Liver (tissue), 9 donors: ENCODE measurements around the gene ABCC3. TPM values are rescaled to one million over a fixed set of nuclear protein-coding genes. Genes with fewer than 3 reads are reported as not detected.
A peak's percentile ranks its signal among the peaks of the same experiment; 100 is the strongest.

ENCODE experiments used
- DNase-seq: peaks from one replicate; pipeline ENCODE4 v3.0.0-alpha.2; 2017; ENCODE audit warnings: low spot score
- H3K27ac ChIP-seq, 2 donors: one replicate each; pipeline ENCODE4 v1.7.0; 2013; ENCODE audit warnings: inconsistent platforms in 2 of 2, low read length in 2 of 2, control low read depth in 1 of 2, low read depth in 1 of 2, mild to moderate bottlenecking in 1 of 2
- H3K27me3 ChIP-seq, 4 donors: one replicate each; pipeline versions ENCODE4 v1.6.1 to v1.7.0; 2013; ENCODE audit warnings: low read length in 3 of 4, inconsistent platforms in 1 of 4, mild to moderate bottlenecking in 1 of 4, moderate library complexity in 1 of 4; ENCODE audit not compliant: control insufficient read depth in 4 of 4, insufficient read depth in 4 of 4
- H3K36me3 ChIP-seq, 4 donors: one replicate each; pipeline versions ENCODE4 v1.6.1 to v1.7.0; 2013; ENCODE audit warnings: low read length in 3 of 4, mild to moderate bottlenecking in 3 of 4, low read depth in 1 of 4, moderate library complexity in 1 of 4; ENCODE audit not compliant: control insufficient read depth in 4 of 4, insufficient read depth in 3 of 4
- H3K4me1 ChIP-seq, 4 donors: one replicate each; pipeline versions ENCODE4 v1.6.1 to v1.7.0; 2013; ENCODE audit warnings: low read length in 3 of 4, mild to moderate bottlenecking in 3 of 4, moderate library complexity in 1 of 4; ENCODE audit not compliant: control insufficient read depth in 4 of 4, insufficient read depth in 4 of 4
- H3K4me3 ChIP-seq, 3 donors: one replicate each; pipeline versions ENCODE4 v1.6.1 to v1.7.0; 2013; ENCODE audit warnings: low read length in 3 of 3, control low read depth in 1 of 3, low read depth in 1 of 3, mild to moderate bottlenecking in 1 of 3
- H3K9ac ChIP-seq, 2 donors: one replicate each; pipeline ENCODE4 v1.7.0; 2013; ENCODE audit warnings: low read length in 2 of 2, mild to moderate bottlenecking in 2 of 2, moderate library complexity in 2 of 2, control low read depth in 1 of 2, low read depth in 1 of 2
- H3K9me3 ChIP-seq, 4 donors: one replicate each; pipeline versions ENCODE4 v1.6.1 to v1.7.0; 2013; ENCODE audit warnings: low read length in 3 of 4; ENCODE audit not compliant: control insufficient read depth in 4 of 4
- ATF3 ChIP-seq: IDR thresholded peaks from 2 replicates; pipeline ENCODE4 v1.6.1; 2016; ENCODE audit warnings: antibody characterized with exemption
- CTCF ChIP-seq: fragments of 150-350 bp; IDR thresholded peaks from 2 replicates; pipeline ENCODE4 v1.5.1; 2017; ENCODE audit warnings: improper control_type of control experiment, low read depth, low read length; ENCODE audit not compliant: missing input control
- FOXA1 ChIP-seq: IDR thresholded peaks from 2 replicates; pipeline ENCODE4 v1.6.1; 2016; ENCODE audit warnings: antibody characterized with exemption
- FOXA2 ChIP-seq: IDR thresholded peaks from 2 replicates; pipeline ENCODE4 v1.6.1; 2016; ENCODE audit warnings: antibody characterized with exemption
- HNF4G ChIP-seq: IDR thresholded peaks from 2 replicates; pipeline ENCODE4 v1.6.1; 2016; ENCODE audit warnings: antibody characterized with exemption
- JUND ChIP-seq, 2 donors: IDR thresholded peaks; 2 replicates each; pipeline ENCODE4 v1.6.1; 2016; ENCODE audit warnings: antibody characterized with exemption in 2 of 2
- NR2F2 ChIP-seq: IDR thresholded peaks from 2 replicates; pipeline ENCODE4 v1.6.1; 2016; ENCODE audit warnings: antibody characterized with exemption
- RAD21 ChIP-seq, 2 donors: IDR thresholded peaks; 2 replicates each; pipeline ENCODE4 v1.6.1; 2016; ENCODE audit warnings: antibody characterized with exemption in 2 of 2, mild to moderate bottlenecking in 2 of 2
- REST ChIP-seq: IDR thresholded peaks from 2 replicates; pipeline ENCODE4 v1.6.1; 2016; ENCODE audit warnings: antibody characterized with exemption, mild to moderate bottlenecking
- RXRA ChIP-seq, 2 donors: IDR thresholded peaks; 2 replicates each; pipeline ENCODE4 v1.6.1; 2017 to 2018; ENCODE audit warnings: antibody characterized with exemption in 2 of 2, mild to moderate bottlenecking in 1 of 2
- SP1 ChIP-seq: IDR thresholded peaks from 2 replicates; pipeline ENCODE4 v1.6.1; 2018; ENCODE audit warnings: antibody characterized with exemption, mild to moderate bottlenecking
- TAF1 ChIP-seq: conservative IDR thresholded peaks from 2 replicates; pipeline ENCODE4 v1.6.1; 2016; ENCODE audit warnings: antibody characterized with exemption, mild to moderate bottlenecking
- ZBTB33 ChIP-seq: IDR thresholded peaks from 2 replicates; pipeline ENCODE4 v1.6.1; 2016; ENCODE audit warnings: antibody characterized with exemption
- WGBS: extraction: QIAGEN DNeasy Blood & Tissue Kit; methylation state at CpG from one replicate; pipeline ENCODE4 v1.1.7; 2013; 5-methylcytosine and 5-hydroxymethylcytosine counted together
- polyA plus RNA-seq, 2 donors: library from polyadenylated mRNA; stranded (reverse) in 1 of 2; unstranded in 1 of 2; fragments of 200-250 nt in 1 of 2; fragments of >200 nt in 1 of 2; fragmentation: Nextera tagmentation in 1 of 2; extraction: Ambion mirVana in 1 of 2; gene quantifications; one replicate each; pipeline versions ENCODE4 v1.2.1 to v1.2.3, GENCODE V29; 2013 to 2015
- total RNA-seq, 2 donors: library from RNA; depleted of rRNA; stranded (reverse); fragments of >200 nt; gene quantifications; one replicate each; pipeline ENCODE4 v1.2.3, GENCODE V29; 2014
- donor health status: healthy.
- donor health status: healthy.
- donor health status: healthy.
- donor health status: healthy.
- donor health status: healthy.

The ABCC3 gene
- total and polyA plus RNA-seq, 4 donors = 10.5 to 197 (median 80.5) TPM

GRCh38 chr17:50697663-50698272 is 63.1 kb downstream of the ABCC3 start:
- Histone ChIP-seq H3K36me3 (peaks cover 9 to 38% (median 32%) of the 10 kb centered on the region in 4 donors), H3K9ac (no peak overlapping the region), H3K4me1 (peaks cover 3 to 20% (median 19%) of the 10 kb centered on the region in 4 donors), H3K4me3 (no peak overlapping the region), H3K27me3 (no peaks in the 10 kb centered on the region), H3K27ac (no peak overlapping the region), H3K9me3 (no peaks in the 10 kb centered on the region)
- WGBS = 52% methylated on average over 3 of the region's 3 CpGs
- DNase-seq = no peak
- TF ChIP-seq REST = no peak
- no peak for TF ChIP-seq TAF1
- no peak for TF ChIP-seq ZBTB33
- no peak for TF ChIP-seq FOXA1
- no peak for TF ChIP-seq NR2F2
- TF ChIP-seq SP1 = no peak
- peak; percentile 57 to 68 for TF ChIP-seq RAD21 (IDR thresholded peaks at IDR 0.05)
- TF ChIP-seq JUND (IDR thresholded peaks at IDR 0.05) = no peak
- TF ChIP-seq CTCF = peak; percentile 25
- TF ChIP-seq RXRA (IDR thresholded peaks at IDR 0.05) = no peak
- TF ChIP-seq ATF3 = no peak
- TF ChIP-seq HNF4G = no peak

- Histone ChIP-seq H3K36me3 (peaks cover 9 to 40% (median 32%) of the 10 kb centered on the region in 4 donors), H3K9me3 (no peaks in the 10 kb centered on the region), H3K27ac (no peak overlapping the region), H3K27me3 (no peaks in the 10 kb centered on the region), H3K4me1 (peaks cover 0 to 12% (median 5%) of the 10 kb centered on the region in 4 donors), H3K4me3 (no peak overlapping the region), H3K9ac (no peak overlapping the region)
- 90% methylated on average over 7 of the region's 7 CpGs for WGBS
- no peak for DNase-seq
- TF ChIP-seq FOXA2 (no peak), ATF3 (no peak), REST (no peak), JUND (IDR thresholded peaks at IDR 0.05) (no peak), CTCF (no peak), FOXA1 (no peak), ZBTB33 (no peak), TAF1 (no peak)
Observed at GRCh38 chr17:50699410-50699809, 64.7 kb downstream of the ABCC3 start.
